AG09309 (cell line): ENCODE results near the gene COL24A1.

ENCODE experiments used
- DNase-seq: peaks from one replicate; pipeline ENCODE4 v3.0.0-alpha.2; 2010; ENCODE audit warnings: low read depth
- H3K4me3 ChIP-seq: 2 replicates; pipeline ENCODE4 v1.5.1; 2011; ENCODE audit warnings: mild to moderate bottlenecking, low read depth, low read length, moderate library complexity; ENCODE audit not compliant: control insufficient read depth
- TF ChIP-seq, protein P1 (sequence below): IDR thresholded peaks from 2 replicates; pipeline ENCODE4 v1.5.1; 2011; ENCODE audit warnings: mild to moderate bottlenecking, low read depth, low read length, inconsistent platforms; ENCODE audit not compliant: insufficient read depth, control insufficient read depth; ENCODE audit errors: missing control alignments

The COL24A1 gene

GRCh38 chr1:86154571-86155050, 2.0 kb downstream of the COL24A1 start:
- H3K4me3 ChIP-seq: peak overlapping the region; percentile 46
- TF ChIP-seq, protein P1, sequence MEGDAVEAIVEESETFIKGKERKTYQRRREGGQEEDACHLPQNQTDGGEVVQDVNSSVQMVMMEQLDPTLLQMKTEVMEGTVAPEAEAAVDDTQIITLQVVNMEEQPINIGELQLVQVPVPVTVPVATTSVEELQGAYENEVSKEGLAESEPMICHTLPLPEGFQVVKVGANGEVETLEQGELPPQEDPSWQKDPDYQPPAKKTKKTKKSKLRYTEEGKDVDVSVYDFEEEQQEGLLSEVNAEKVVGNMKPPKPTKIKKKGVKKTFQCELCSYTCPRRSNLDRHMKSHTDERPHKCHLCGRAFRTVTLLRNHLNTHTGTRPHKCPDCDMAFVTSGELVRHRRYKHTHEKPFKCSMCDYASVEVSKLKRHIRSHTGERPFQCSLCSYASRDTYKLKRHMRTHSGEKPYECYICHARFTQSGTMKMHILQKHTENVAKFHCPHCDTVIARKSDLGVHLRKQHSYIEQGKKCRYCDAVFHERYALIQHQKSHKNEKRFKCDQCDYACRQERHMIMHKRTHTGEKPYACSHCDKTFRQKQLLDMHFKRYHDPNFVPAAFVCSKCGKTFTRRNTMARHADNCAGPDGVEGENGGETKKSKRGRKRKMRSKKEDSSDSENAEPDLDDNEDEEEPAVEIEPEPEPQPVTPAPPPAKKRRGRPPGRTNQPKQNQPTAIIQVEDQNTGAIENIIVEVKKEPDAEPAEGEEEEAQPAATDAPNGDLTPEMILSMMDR: no peak
- peak; percentile 73 for DNase-seq

DNA sequence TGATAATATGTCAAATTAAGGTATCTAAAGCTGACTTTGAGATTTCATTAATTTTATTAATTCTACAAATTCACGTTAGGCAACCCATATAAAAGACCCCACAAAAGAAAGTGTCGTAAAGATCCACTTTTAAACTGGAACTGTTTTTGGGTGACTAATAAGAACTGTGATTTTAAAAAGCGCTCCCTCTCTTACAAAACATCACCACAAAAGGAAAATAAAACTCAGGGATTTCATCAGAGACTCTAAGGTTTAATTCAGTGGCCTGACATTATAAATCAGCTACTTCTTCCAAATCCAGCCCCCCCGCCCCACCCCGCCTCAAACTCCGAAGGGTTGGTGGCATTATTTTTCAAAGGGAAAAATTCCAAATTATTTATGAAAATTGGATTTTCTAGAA, 2.7 kb downstream of the COL24A1 start:
- DNase-seq: peak; percentile 42
- TF ChIP-seq, protein P1: no peak
- H3K4me3 ChIP-seq: no peak overlapping the region

DNA sequence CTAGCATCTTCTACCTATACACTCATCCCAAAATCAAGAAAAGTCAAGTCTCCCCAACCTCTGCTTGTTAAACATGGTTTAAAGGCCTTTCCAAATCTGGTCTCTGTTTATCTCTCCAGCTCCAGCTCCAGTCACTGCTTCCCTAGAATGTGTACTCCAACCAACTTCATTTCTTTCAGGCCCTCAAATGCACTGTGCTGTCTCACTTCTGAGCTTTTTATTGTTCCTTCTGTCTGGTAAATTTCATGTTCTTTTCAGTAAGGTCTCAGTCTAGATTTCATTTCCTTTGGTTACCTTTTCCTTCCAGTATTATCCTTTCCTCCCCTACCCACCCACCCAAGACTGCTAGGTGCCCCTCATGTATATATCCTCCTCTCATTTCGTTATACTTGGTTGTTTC, 3.7 kb downstream of the COL24A1 start:
- H3K4me3 ChIP-seq: no peak overlapping the region
- TF ChIP-seq, protein P1: no peak

GRCh38 chr1:86151427-86151826, 5.1 kb downstream of the COL24A1 start:
- no peak overlapping the region for H3K4me3 ChIP-seq
- DNase-seq: peak; percentile 21
- TF ChIP-seq, protein P1: no peak

More for the DNA sequence above, 3.7 kb downstream of the COL24A1 start:
- no peak for DNase-seq

- no peak for DNase-seq
- no peak overlapping the region for H3K4me3 ChIP-seq
- TF ChIP-seq, protein P1: no peak
These were observed 6.0 kb downstream of the COL24A1 start for GRCh38 chr1:86150553-86151055.

DNA sequence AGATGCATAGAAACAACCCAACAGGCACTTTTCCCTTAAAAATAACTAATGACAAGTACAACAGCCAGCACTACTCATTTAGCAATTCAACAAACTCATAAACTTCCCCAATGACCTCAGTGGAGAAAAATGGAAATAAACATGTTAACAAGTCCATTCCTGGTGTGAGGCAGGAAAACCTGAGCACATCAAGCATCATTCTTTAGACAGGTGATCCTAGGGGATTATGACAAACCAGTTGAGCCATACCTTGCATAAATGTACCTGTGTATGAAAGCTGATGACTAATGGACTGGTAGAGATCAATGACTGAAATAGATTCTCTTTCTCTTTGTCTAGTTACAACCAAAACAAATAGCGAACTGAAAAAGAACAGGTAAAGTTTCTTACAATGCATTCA, 7.0 kb downstream of the COL24A1 start:
- TF ChIP-seq, protein P1: no peak
- no peak for DNase-seq
- H3K4me3 ChIP-seq: no peak overlapping the region
